Mesendoderm (in vitro differentiated cells): Measurements from ENCODE around the gene CTNNA1.

Source experiments
- DNase-seq: peaks from one replicate; pipeline ENCODE4 v3.0.0; 2013
- H2AK5ac ChIP-seq: 2 replicates; pipeline ENCODE4 v1.6.1; 2013; ENCODE audit warnings: low read length, inconsistent platforms
- H2BK120ac ChIP-seq: 2 replicates; pipeline ENCODE4 v1.6.1; 2013; ENCODE audit warnings: low read depth, mild to moderate bottlenecking, low read length, moderate library complexity, mixed read lengths
- H2BK15ac ChIP-seq: replicated peaks from 2 replicates; pipeline ENCODE4 v1.6.1; 2013; ENCODE audit warnings: low read depth, mild to moderate bottlenecking, moderate library complexity
- H2BK5ac ChIP-seq: 2 replicates; pipeline ENCODE4 v1.6.1; 2013; ENCODE audit warnings: low read length, inconsistent platforms
- H3K18ac ChIP-seq: 2 replicates; pipeline ENCODE4 v1.6.1; 2013; ENCODE audit warnings: mild to moderate bottlenecking, low read length, mixed read lengths
- H3K23ac ChIP-seq: one replicate; pipeline ENCODE4 v1.6.1; 2013; ENCODE audit warnings: low read length
- H3K27ac ChIP-seq: 2 replicates; pipeline ENCODE4 v1.5.1; 2013; ENCODE audit warnings: low read depth, mild to moderate bottlenecking, inconsistent platforms, low read length, moderate library complexity
- H3K27me3 ChIP-seq: 2 replicates; pipeline ENCODE4 v1.6.1; 2013; ENCODE audit warnings: low read length, control low read depth, mild to moderate bottlenecking, inconsistent platforms; ENCODE audit not compliant: insufficient read depth, poor library complexity
- H3K36me3 ChIP-seq: 2 replicates; pipeline ENCODE4 v1.6.1; 2013; ENCODE audit warnings: low read length, inconsistent platforms; ENCODE audit not compliant: control insufficient read depth, insufficient read depth
- H3K4ac ChIP-seq: one replicate; pipeline ENCODE4 v1.6.1; 2013; ENCODE audit warnings: low read depth, mild to moderate bottlenecking, low read length, moderate library complexity
- H3K4me1 ChIP-seq: 2 replicates; pipeline ENCODE4 v1.6.1; 2013; ENCODE audit warnings: low read depth, low read length, inconsistent platforms; ENCODE audit not compliant: control insufficient read depth
- H3K4me2 ChIP-seq: 2 replicates; pipeline ENCODE4 v1.6.1; 2013; ENCODE audit warnings: low read length
- H3K4me3 ChIP-seq: 2 replicates; pipeline ENCODE4 v1.5.1; 2013; ENCODE audit warnings: mild to moderate bottlenecking, low read length
- H3K56ac ChIP-seq: one replicate; pipeline ENCODE4 v1.6.1; 2013; ENCODE audit warnings: low read length
- H3K79me1 ChIP-seq: 2 replicates; pipeline ENCODE4 v1.6.1; 2013; ENCODE audit warnings: low read length, inconsistent platforms
- H3K79me2 ChIP-seq: 2 replicates; pipeline ENCODE4 v1.6.1; 2013; ENCODE audit warnings: mild to moderate bottlenecking, low read length; ENCODE audit not compliant: control insufficient read depth, insufficient read depth
- H3K9ac ChIP-seq: 2 replicates; pipeline ENCODE4 v1.6.1; 2013; ENCODE audit warnings: low read length, inconsistent platforms
- H4K5ac ChIP-seq: one replicate; pipeline ENCODE4 v1.6.1; 2013; ENCODE audit warnings: low read length
- H4K8ac ChIP-seq: one replicate; pipeline ENCODE4 v1.6.1; 2013; ENCODE audit warnings: low read depth, mild to moderate bottlenecking, control low read depth, low read length, moderate library complexity
- WGBS: extraction: QIAGEN DNeasy Blood & Tissue Kit; methylation state at CpG from one replicate; pipeline ENCODE4 v1.1.7; 2013; ENCODE audit warnings: low lambda C conversion rate, missing lambda C conversion rate; ENCODE audit not compliant: insufficient coverage; ENCODE audit errors: extremely low coverage; 5-methylcytosine and 5-hydroxymethylcytosine counted together

Gene CTNNA1

DNA sequence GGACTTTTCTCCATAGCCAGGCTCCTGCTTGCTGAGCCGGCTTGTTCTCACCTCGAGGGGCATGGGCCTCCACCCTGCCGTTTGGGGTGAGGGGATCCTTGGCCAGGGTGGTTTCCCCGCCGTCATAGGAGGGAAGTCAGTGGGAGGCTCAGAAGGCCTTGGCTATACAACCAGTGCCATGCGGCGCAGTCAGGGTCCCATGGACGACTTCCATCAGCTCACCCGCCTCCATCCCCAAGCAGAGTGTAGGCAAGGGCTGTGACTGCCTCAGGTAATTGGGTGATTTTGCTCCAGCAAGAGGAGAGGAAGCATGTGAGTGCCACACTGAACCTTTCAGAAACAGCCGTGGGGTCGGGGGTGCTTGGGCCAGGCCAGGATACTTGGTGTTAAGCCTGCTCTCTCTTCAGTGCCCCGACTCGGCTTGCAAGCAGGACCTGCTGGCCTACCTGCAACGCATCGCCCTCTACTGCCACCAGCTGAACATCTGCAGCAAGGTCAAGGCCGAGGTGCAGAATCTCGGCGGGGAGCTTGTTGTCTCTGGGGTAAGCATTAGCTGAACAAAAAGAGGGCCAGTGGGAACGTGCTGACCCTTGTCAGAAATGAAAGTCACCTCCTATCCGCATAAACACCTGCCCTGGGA, 179.1 kb downstream of the CTNNA1 start:
- Histone ChIP-seq H3K79me1 (peaks cover 2% of the 10 kb centered on the region), H3K36me3 (peaks cover 15% of the 10 kb centered on the region), H3K27me3 (no peaks in the 10 kb centered on the region), H3K4me2 (no peak overlapping the region), H3K18ac (no peak overlapping the region), H2BK120ac (no peak overlapping the region), H3K56ac (no peak overlapping the region), H2BK5ac (no peak overlapping the region), H3K9ac (no peak overlapping the region), H4K5ac (no peak overlapping the region), H3K23ac (no peak overlapping the region), H3K4me3 (no peak overlapping the region), H4K8ac (no peak overlapping the region), H2BK15ac (no peak overlapping the region), H3K4me1 (no peaks in the 10 kb centered on the region), H3K27ac (no peak overlapping the region), H2AK5ac (no peak overlapping the region), H3K4ac (no peak overlapping the region), H3K79me2 (no peaks in the 10 kb centered on the region)
- DNase-seq: peak; percentile 73
- WGBS: no CpG with 5 or more reads among the region's 20 CpGs

DNA sequence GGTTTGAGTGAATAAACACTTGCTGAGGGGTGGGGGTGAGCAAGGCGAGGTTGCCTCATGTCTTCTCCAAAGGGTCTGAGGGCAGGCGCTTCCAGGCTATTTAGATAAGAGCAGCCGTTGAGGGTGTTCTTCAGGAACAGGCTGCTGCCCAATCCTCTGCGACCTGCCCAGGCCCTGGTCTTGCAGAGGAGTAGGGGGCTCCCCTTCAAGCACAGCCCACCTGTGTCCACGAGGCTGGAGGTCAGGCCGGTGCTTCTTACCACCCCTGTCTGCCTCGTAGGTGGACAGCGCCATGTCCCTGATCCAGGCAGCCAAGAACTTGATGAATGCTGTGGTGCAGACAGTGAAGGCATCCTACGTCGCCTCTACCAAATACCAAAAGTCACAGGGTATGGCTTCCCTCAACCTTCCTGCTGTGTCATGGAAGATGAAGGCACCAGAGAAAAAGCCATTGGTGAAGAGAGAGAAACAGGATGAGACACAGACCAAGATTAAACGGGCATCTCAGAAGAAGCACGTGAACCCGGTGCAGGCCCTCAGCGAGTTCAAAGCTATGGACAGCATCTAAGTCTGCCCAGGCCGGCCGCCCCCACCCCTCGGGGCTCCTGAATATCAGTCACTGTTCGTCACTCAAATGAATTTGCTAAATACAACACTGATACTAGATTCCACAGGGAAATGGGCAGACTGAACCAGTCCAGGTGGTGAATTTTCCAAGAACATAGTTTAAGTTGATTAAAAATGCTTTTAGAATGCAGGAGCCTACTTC, 180.5 kb downstream of the CTNNA1 start:
- Histone ChIP-seq H3K18ac (no peak overlapping the region), H4K5ac (no peak overlapping the region), H2BK5ac (no peak overlapping the region), H3K23ac (no peak overlapping the region), H3K79me2 (no peaks in the 10 kb centered on the region), H3K36me3 (peaks cover 15% of the 10 kb centered on the region), H3K9ac (no peak overlapping the region), H3K79me1 (no peaks in the 10 kb centered on the region), H3K27ac (no peak overlapping the region), H2BK15ac (no peak overlapping the region), H3K27me3 (no peaks in the 10 kb centered on the region), H3K4me2 (no peak overlapping the region), H4K8ac (no peak overlapping the region), H2AK5ac (no peak overlapping the region), H3K4ac (no peak overlapping the region), H3K4me1 (no peaks in the 10 kb centered on the region), H2BK120ac (no peak overlapping the region), H3K56ac (no peak overlapping the region), H3K4me3 (no peak overlapping the region)
- no CpG with 5 or more reads among the region's 18 CpGs for WGBS
- DNase-seq: no peak

DNA sequence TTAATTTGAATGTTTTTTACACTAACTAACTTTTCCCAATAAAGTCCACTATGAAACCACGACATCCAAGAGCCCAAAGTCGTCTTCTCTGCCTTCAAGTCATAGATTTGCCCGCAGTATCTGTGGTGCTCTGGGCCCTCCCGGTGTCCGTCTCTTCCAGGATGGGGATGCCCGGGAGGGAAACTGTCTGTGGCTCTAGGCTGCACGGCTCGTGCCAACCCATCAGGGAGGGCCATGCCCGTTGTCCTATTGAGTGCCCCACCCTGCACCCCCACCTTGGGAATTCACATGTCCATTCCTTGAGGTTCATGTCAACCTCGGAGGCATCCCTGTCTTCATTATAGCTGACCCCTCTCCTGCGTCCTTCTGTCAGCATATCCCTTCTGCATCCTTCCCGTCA, 181.7 kb downstream of the CTNNA1 start:
- Histone ChIP-seq H4K5ac (no peak overlapping the region), H3K4me3 (no peak overlapping the region), H2BK15ac (no peak overlapping the region), H3K23ac (no peak overlapping the region), H3K27ac (no peak overlapping the region), H3K79me2 (no peaks in the 10 kb centered on the region), H4K8ac (no peak overlapping the region), H3K4me2 (no peak overlapping the region), H3K56ac (no peak overlapping the region), H3K9ac (no peak overlapping the region), H3K27me3 (no peaks in the 10 kb centered on the region), H2AK5ac (no peak overlapping the region), H3K4me1 (no peaks in the 10 kb centered on the region), H3K36me3 (peaks cover 15% of the 10 kb centered on the region), H3K79me1 (no peaks in the 10 kb centered on the region), H3K4ac (no peak overlapping the region), H3K18ac (no peak overlapping the region), H2BK5ac (no peak overlapping the region), H2BK120ac (no peak overlapping the region)
- no peak for DNase-seq
- no CpG with 5 or more reads among the region's 12 CpGs for WGBS

DNA sequence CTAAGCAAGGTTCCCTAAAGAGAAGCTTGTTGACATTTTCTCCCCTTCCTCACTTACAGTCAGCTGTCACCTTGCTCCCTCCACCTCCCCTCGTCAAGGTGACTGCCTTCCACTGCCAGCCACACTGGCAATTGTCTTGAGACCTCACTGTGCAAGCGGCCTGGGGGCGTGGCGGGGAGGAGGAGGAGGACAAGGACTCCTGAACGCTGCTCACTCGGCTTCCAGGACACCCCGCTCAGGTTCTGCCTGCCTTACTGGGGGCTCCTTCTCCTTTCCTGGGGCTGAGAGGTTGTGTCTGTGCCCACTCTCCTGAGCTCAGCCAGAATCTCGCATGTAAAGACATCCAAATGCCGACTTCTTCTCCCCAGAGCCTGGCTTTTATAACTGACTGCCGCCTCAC, 182.2 kb downstream of the CTNNA1 start:
- H4K5ac ChIP-seq: no peak overlapping the region
- no peak overlapping the region for H2BK15ac ChIP-seq
- H3K27me3 ChIP-seq: no peaks in the 10 kb centered on the region
- no peaks in the 10 kb centered on the region for H3K79me1 ChIP-seq
- no peak overlapping the region for H3K4me2 ChIP-seq
- H4K8ac ChIP-seq: no peak overlapping the region
- no peak overlapping the region for H3K56ac ChIP-seq
- H3K4me1 ChIP-seq: no peaks in the 10 kb centered on the region
- H3K79me2 ChIP-seq: no peaks in the 10 kb centered on the region
- H3K9ac ChIP-seq: no peak overlapping the region
- no peak overlapping the region for H3K23ac ChIP-seq
- no peak overlapping the region for H3K18ac ChIP-seq
- H3K4ac ChIP-seq: no peak overlapping the region
- H2BK120ac ChIP-seq: no peak overlapping the region
- WGBS: no CpG with 5 or more reads among the region's 10 CpGs
- no peak for DNase-seq
- H2AK5ac ChIP-seq: no peak overlapping the region
- H2BK5ac ChIP-seq: no peak overlapping the region
- no peak overlapping the region for H3K27ac ChIP-seq
- H3K36me3 ChIP-seq: peaks cover 13% of the 10 kb centered on the region
- H3K4me3 ChIP-seq: no peak overlapping the region

DNA sequence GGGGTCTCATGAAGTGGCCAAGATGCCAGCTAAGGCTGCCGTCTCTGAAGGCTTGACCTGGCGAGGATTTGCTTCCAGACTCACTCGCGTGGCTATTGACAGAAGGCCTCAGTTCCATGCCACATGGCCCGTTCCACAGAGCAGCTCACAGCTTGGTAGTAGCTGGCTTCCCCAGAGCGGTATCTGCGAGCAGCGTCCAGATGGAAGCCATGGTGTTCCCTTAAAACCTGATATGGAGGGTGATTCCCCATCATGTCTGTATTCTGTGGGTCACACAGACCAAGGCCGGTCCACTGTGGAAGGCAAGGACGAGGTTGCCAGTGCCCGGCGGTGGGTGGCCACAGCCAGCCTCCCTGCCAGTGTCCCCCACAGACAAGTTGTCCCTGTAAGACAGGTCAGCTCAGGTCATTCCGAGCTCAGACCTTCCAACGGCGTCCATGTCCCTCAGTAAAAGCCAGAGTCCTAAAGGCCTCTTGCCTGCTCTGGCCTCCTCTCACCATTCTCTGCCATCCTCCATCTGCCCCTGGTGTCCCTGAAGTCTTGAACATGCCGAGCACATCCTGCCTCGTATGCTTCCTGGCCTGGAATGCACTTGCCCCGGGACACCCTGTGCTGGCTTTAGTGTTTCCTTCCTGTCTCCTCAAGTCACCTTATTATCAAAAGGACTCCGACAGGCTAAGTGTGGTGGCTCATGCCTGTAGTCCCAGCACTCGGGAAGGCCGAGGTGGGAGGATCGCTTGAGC, 183.2 kb downstream of the CTNNA1 start:
- Histone ChIP-seq H3K18ac (no peak overlapping the region), H3K27me3 (no peaks in the 10 kb centered on the region), H4K5ac (no peak overlapping the region), H2BK5ac (no peak overlapping the region), H2BK120ac (no peak overlapping the region), H2AK5ac (no peak overlapping the region), H3K79me1 (no peaks in the 10 kb centered on the region), H3K36me3 (peaks cover 11% of the 10 kb centered on the region), H3K4me1 (no peaks in the 10 kb centered on the region), H4K8ac (no peak overlapping the region), H3K9ac (no peak overlapping the region), H3K23ac (peak overlapping the region; percentile 53), H3K4me2 (no peak overlapping the region), H3K4me3 (no peak overlapping the region), H3K56ac (no peak overlapping the region), H3K4ac (no peak overlapping the region), H3K79me2 (no peaks in the 10 kb centered on the region), H2BK15ac (no peak overlapping the region), H3K27ac (no peak overlapping the region)
- DNase-seq: peak; percentile 39
- no CpG with 5 or more reads among the region's 22 CpGs for WGBS
